CD4-positive, CD25-positive, alpha-beta regulatory T cell (primary cell): Measurements from ENCODE around the gene SLC27A1. TPM values are rescaled to one million over a fixed set of nuclear protein-coding genes. Genes with fewer than 3 reads are reported as not detected.
A peak's percentile ranks its signal among the peaks of the same experiment; 100 is the strongest.
"Not testable (repeated sequence)": the region's sequence is repeated elsewhere in the genome, so short reads cannot be mapped to it uniquely, and the experiment has no call there.

ENCODE experiments used
- ATAC-seq, 2 donors: fragments of 150-1000 bp; cut with Tn5 transposase; one replicate each; pipeline ENCODE4 v1.10.0; 2021; ENCODE audit warnings: low read depth in 2 of 2, moderate number of reproducible peaks in 2 of 2, moderate library complexity in 1 of 2
- DNase-seq, 3 donors: peaks; one replicate each; pipeline versions ENCODE4 v3.0.0 to v3.0.0-alpha.2; 2012 to 2022; ENCODE audit warnings: mixed read lengths in 1 of 3
- H3K27ac ChIP-seq: one replicate; pipeline ENCODE4 v1.7.0; 2013; ENCODE audit warnings: mild to moderate bottlenecking, low read length; ENCODE audit not compliant: insufficient read depth, poor library complexity, severe bottlenecking
- H3K27me3 ChIP-seq: one replicate; pipeline ENCODE4 v1.7.0; 2013; ENCODE audit warnings: low read length; ENCODE audit not compliant: control insufficient read depth, insufficient read depth
- H3K36me3 ChIP-seq: one replicate; pipeline ENCODE4 v1.7.0; 2013; ENCODE audit warnings: mild to moderate bottlenecking, low read length, moderate library complexity; ENCODE audit not compliant: control insufficient read depth, insufficient read depth
- H3K4me1 ChIP-seq: 2 replicates; pipeline ENCODE4 v1.7.0; 2013; ENCODE audit warnings: mild to moderate bottlenecking, low read length; ENCODE audit not compliant: insufficient read depth, control insufficient read depth, poor library complexity, severe bottlenecking
- H3K4me3 ChIP-seq: one replicate; pipeline ENCODE4 v1.7.0; 2013; ENCODE audit warnings: low read depth, mild to moderate bottlenecking, low read length, moderate library complexity
- H3K9me3 ChIP-seq, 2 experiments: 1 replicate in 1 of 2; 2 replicates in 1 of 2; pipeline ENCODE4 v1.7.0; 2013; ENCODE audit warnings: low read length in 2 of 2, mild to moderate bottlenecking in 1 of 2, moderate library complexity in 1 of 2; ENCODE audit not compliant: control insufficient read depth in 2 of 2
- H3K27ac Mint-ChIP-seq, 3 donors: one replicate each; pipeline ENCODE4 v1.8.0; 2020 to 2022; ENCODE audit warnings: mild to moderate bottlenecking in 3 of 3, mixed read lengths in 3 of 3, moderate library complexity in 2 of 3
- H3K27me3 Mint-ChIP-seq: one replicate; pipeline ENCODE4 v1.8.0; 2022; ENCODE audit warnings: mild to moderate bottlenecking, mixed read lengths
- H3K36me3 Mint-ChIP-seq: one replicate; pipeline ENCODE4 v1.8.0; 2020; ENCODE audit warnings: mixed read lengths
- H3K4me1 Mint-ChIP-seq, 4 donors: one replicate each; pipeline ENCODE4 v1.8.0; 2020 to 2022; ENCODE audit warnings: mixed read lengths in 4 of 4, mild to moderate bottlenecking in 1 of 4
- H3K4me3 Mint-ChIP-seq, 4 donors: one replicate each; pipeline ENCODE4 v1.8.0; 2020 to 2022; ENCODE audit warnings: mild to moderate bottlenecking in 4 of 4, mixed read lengths in 4 of 4, moderate library complexity in 3 of 4
- H3K9me3 Mint-ChIP-seq, 7 donors: one replicate each; pipeline ENCODE4 v1.8.0; 2020 to 2022; ENCODE audit warnings: mixed read lengths in 7 of 7, mild to moderate bottlenecking in 3 of 7, moderate library complexity in 2 of 7
- polyA plus RNA-seq, 4 donors: library from polyadenylated mRNA; unstranded; fragments of 300-500 nt; fragmentation: Illumina TruSeq; gene quantifications; one replicate each; pipeline ENCODE4 v1.2.3, GENCODE V29; 2021
- total RNA-seq: library from RNA; stranded (reverse); gene quantifications from one replicate; pipeline ENCODE4 v1.2.3, GENCODE V29; 2022

Gene SLC27A1
- total and polyA plus RNA-seq, 5 donors from 2014 or later, result 3.9 to 5.2 (median 4.2) TPM

DNA sequence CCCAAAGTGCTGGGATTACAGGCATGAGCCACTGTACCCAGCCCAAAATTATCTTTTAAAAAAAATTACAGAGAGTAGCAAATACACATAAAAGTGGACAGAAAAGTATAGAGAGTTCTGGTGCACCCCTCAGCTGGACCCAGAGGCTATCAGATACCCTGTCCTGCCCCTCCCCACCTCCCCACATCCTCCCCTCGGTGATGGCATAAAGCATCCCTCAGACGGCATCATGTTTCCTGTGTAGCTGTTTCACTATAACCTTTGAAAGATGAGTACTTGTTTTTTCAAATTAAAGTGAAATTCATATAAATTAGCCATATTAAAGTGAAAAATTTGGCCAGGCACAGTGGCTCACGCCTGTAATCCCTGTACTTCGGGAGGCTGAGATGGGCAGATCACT lies 20.1 kb downstream of the SLC27A1 start:
- H3K36me3 ChIP-seq, result no peaks in the 10 kb centered on the region
- peaks cover 10 to 33% (median 19%) of the 10 kb centered on the region in 4 donors for H3K4me1 Mint-ChIP-seq
- H3K4me3 Mint-ChIP-seq, result peak overlapping the region in 1 of 4 donors; percentile 38
- H3K27ac ChIP-seq, result no peak overlapping the region
- H3K27me3 ChIP-seq, result no peaks in the 10 kb centered on the region
- H3K4me1 ChIP-seq, result peaks cover 30% of the 10 kb centered on the region
- no peaks in the 10 kb centered on the region for H3K9me3 Mint-ChIP-seq
- peak overlapping the region; percentile 47 to 68 (median 48) for H3K27ac Mint-ChIP-seq
- DNase-seq (peak in 2 of 3 donors; percentile 59 to 73), ATAC-seq (peak; percentile 59 to 69)
- no peaks in the 10 kb centered on the region for H3K27me3 Mint-ChIP-seq
- no peak overlapping the region for H3K4me3 ChIP-seq
- no peaks in the 10 kb centered on the region for H3K36me3 Mint-ChIP-seq
- no peaks in the 10 kb centered on the region for H3K9me3 ChIP-seq

DNA sequence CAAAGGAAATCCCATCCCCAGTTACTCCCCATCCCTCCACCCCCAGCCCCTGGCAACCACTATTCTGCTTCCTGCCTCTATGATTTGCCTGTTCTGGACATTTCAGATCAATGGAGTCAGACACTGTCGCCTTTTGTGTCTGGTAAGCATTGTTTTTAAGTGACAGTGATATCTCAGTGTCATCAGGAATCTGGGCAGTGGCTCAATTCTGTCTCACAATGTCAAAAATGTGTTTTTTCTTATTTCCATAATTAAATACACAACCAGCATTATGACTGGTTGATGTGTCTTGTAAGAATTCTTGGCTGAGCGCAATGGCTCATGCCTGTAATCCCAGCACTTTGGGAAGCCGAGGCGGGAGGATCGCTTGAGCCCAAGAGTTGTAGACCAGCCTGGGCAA lies 21.0 kb downstream of the SLC27A1 start:
- no peaks in the 10 kb centered on the region for H3K36me3 Mint-ChIP-seq
- peaks cover 10 to 39% (median 24%) of the 10 kb centered on the region in 4 donors for H3K4me1 Mint-ChIP-seq
- Histone ChIP-seq H3K27me3 (no peaks in the 10 kb centered on the region), H3K27ac (no peak overlapping the region), H3K9me3 (no peaks in the 10 kb centered on the region), H3K4me1 (peaks cover 34% of the 10 kb centered on the region), H3K4me3 (no peak overlapping the region), H3K36me3 (no peaks in the 10 kb centered on the region)
- ATAC-seq (no peak), DNase-seq (no peak)
- peak overlapping the region in 2 of 3 donors; percentile 36 to 47 for H3K27ac Mint-ChIP-seq
- H3K9me3 Mint-ChIP-seq, result no peaks in the 10 kb centered on the region
- no peaks in the 10 kb centered on the region for H3K27me3 Mint-ChIP-seq
- peak overlapping the region in 1 of 4 donors; percentile 44 for H3K4me3 Mint-ChIP-seq

DNA sequence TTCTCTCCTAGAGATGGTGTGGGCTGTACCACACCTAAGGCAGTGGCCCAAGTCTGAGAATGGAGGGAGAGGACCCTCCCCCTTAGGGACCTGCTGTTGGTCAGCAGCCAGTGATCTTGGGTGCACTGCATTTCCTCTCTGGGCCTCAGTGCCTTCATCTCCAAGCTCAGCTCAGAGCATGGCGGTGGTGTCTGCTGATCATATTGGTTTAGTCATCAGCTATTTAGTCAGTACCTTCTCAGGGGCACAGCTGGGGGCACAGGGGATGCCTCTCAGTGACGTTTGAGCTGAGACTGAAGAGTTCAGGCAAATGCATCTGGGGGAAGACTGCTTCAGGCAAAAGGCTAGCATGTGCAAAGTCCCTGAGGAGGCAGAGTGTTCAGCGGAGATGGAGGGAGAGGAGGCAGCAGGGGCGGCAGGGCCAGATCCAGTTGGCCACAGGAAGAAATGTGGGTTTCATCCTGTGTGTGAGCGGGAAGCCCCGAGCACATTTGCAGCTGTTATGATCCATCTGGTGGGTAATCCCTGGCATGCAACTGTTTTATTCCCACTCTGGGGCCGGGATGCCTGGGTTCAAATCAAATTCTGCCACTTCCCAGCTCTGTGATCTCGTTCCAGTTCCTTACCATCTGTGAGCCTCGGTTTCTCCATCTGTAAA lies 25.4 kb downstream of the SLC27A1 start:
- no peak for DNase-seq
- Histone ChIP-seq H3K9me3 (no peaks in the 10 kb centered on the region), H3K27me3 (no peaks in the 10 kb centered on the region), H3K36me3 (no peaks in the 10 kb centered on the region), H3K27ac (no peak overlapping the region), H3K4me3 (no peak overlapping the region), H3K4me1 (peaks cover 11% of the 10 kb centered on the region)
- peak overlapping the region in 1 of 4 donors; percentile 16 for H3K4me3 Mint-ChIP-seq
- H3K4me1 Mint-ChIP-seq, result peaks cover 0 to 25% (median 9%) of the 10 kb centered on the region in 4 donors
- H3K27ac Mint-ChIP-seq, result peak overlapping the region in 1 of 3 donors; percentile 79
- ATAC-seq, result no peak
- H3K36me3 Mint-ChIP-seq, result no peaks in the 10 kb centered on the region
- no peaks in the 10 kb centered on the region for H3K27me3 Mint-ChIP-seq
- no peaks in the 10 kb centered on the region for H3K9me3 Mint-ChIP-seq

DNA sequence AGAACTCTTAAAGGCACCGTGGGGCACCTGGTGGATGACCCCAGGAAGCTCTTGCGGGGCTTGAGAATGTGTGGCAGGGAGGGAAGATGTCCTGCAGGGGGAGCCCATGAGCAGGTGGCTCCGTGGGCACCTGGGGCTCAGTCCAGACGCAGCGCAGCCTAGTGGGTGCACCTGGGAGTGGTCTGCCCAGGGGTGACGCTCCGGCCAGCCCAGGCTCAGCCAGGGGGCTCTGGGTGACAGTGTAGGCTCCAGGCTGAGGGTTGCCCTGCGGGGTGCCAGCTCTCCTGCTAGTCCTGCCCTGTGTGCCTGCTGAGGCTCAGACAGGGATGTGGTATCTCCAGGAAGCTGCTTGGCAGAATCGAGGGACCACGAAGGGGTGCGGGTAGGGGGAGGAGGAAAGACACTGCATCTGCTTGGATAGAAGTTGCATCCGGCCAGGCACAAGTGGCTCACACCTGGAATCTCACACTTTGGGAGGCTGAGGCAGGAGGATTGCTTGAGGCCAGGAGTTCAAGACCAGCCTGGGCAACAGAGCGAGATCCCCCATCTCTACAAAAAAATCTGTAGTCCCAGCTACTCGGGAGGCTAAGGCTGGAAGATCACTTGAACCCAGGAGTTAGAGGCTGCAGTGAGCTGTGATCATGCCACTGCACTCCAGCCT lies 26.1 kb downstream of the SLC27A1 start:
- no peaks in the 10 kb centered on the region for H3K27me3 Mint-ChIP-seq
- H3K36me3 Mint-ChIP-seq, result no peaks in the 10 kb centered on the region
- no peak overlapping the region for H3K27ac Mint-ChIP-seq
- peak; percentile 95 for ATAC-seq
- H3K4me1 ChIP-seq, result peaks cover 8% of the 10 kb centered on the region
- no peak overlapping the region for H3K27ac ChIP-seq
- H3K4me3 Mint-ChIP-seq, result peak overlapping the region in 1 of 4 donors; percentile 16
- peak; percentile 55 to 88 (median 70) for DNase-seq
- H3K36me3 ChIP-seq, result no peaks in the 10 kb centered on the region
- no peak overlapping the region for H3K4me3 ChIP-seq
- H3K9me3 ChIP-seq, result no peaks in the 10 kb centered on the region
- H3K4me1 Mint-ChIP-seq, result peaks cover 0 to 21% (median 7%) of the 10 kb centered on the region in 4 donors
- no peaks in the 10 kb centered on the region for H3K27me3 ChIP-seq
- H3K9me3 Mint-ChIP-seq, result no peaks in the 10 kb centered on the region

DNA sequence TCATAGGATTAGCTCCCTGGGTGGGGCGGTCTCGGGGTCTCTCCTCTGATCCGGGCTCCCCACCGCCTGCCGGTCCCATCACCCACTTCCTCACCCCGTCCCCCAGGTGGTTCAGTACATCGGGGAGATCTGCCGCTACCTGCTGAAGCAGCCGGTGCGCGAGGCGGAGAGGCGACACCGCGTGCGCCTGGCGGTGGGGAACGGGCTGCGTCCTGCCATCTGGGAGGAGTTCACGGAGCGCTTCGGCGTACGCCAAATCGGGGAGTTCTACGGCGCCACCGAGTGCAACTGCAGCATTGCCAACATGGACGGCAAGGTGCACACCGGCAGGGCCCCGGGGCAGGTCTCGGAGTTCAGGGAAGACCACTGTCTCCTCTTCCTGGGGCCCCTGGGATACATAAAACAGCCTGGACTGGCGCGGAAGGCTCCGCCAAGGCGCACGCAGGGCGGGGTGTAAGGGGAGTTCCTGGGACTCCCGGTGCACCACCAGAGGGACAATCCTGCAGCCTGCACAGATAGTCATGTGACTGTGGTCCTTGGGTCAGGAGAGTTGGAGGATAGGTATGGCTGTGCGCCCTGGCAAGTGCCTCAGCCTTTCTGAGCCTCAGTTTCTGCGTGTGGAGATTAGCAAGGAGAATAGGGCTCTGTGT lies 26.9 kb downstream of the SLC27A1 start:
- H3K9me3 Mint-ChIP-seq, result no peaks in the 10 kb centered on the region
- no peaks in the 10 kb centered on the region for H3K36me3 ChIP-seq
- peak overlapping the region in 1 of 3 donors; percentile 23 for H3K27ac Mint-ChIP-seq
- H3K27ac ChIP-seq, result no peak overlapping the region
- H3K4me1 Mint-ChIP-seq, result peaks cover 0 to 21% (median 7%) of the 10 kb centered on the region in 4 donors
- no peaks in the 10 kb centered on the region for H3K9me3 ChIP-seq
- DNase-seq (no peak), ATAC-seq (no peak)
- no peaks in the 10 kb centered on the region for H3K27me3 Mint-ChIP-seq
- H3K36me3 Mint-ChIP-seq, result no peaks in the 10 kb centered on the region
- H3K27me3 ChIP-seq, result no peaks in the 10 kb centered on the region
- no peak overlapping the region for H3K4me3 ChIP-seq
- no peak overlapping the region for H3K4me3 Mint-ChIP-seq
- H3K4me1 ChIP-seq, result peaks cover 8% of the 10 kb centered on the region

DNA sequence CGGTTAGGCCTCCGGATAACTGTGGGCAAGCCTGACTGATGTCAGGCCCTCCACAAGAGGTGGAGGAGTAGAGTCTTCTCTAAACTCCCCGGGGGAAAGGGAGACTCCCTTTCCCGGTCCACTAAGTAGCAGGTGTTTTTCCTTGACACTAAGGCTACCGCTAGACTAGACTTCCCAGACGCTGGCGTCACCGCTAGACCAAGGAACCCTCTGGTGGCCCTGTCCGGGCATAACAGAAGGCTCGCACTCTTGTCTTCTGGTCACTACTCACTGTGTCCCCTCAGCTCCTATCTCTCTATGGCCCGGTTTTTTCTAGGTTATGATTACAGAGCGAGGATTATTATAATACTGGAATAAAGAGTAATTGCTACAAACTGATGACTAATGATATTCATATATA lies 28.7 kb downstream of the SLC27A1 start:
- ATAC-seq, H3K27me3 Mint-ChIP-seq, H3K36me3 Mint-ChIP-seq, H3K4me3 ChIP-seq, H3K36me3 ChIP-seq, H3K27ac Mint-ChIP-seq, DNase-seq, H3K27me3 ChIP-seq, H3K4me1 ChIP-seq, H3K9me3 ChIP-seq, H3K9me3 Mint-ChIP-seq, H3K27ac ChIP-seq, H3K4me3 Mint-ChIP-seq: not testable (repeated sequence)
- peaks cover 0 to 22% (median 7%) of the 10 kb centered on the region in 4 donors for H3K4me1 Mint-ChIP-seq

DNA sequence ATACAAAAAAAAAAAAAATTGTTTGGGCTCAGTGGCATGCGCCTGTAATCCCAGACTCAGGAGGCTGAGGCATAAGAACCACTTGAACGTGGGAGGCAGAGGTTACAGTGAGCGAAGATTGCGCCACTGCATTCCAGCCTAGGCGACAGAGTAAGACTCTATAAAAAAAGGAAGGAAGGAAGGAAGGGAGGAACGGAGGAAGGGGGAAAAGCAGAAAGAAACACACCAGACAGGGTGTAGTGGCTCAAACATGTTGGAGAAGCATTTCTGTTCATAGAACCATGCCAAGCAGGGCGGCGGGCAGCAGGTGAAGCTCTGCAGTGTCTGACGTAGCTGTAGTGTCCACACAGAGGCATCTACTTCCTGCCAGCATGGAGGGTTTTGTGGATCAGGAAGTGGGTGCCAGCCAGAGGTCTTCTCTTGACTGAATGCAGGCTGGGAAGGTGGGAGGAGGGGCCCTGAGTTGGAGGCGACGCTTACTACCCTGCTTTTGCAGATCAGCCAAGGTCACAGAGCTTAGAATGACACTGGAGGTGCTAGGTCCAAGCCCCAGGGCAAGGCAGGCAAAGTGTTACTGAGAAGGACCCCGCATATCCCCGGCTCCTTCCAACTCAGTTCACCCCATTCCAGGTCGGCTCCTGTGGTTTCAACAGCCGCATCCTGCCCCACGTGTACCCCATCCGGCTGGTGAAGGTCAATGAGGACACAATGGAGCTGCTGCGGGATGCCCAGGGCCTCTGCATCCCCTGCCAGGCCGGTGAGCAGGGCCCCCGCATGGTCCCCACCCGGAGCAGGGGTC lies 29.5 kb downstream of the SLC27A1 start:
- H3K9me3 Mint-ChIP-seq, result no peaks in the 10 kb centered on the region
- ATAC-seq (no peak), DNase-seq (no peak)
- H3K4me1 Mint-ChIP-seq, result peaks cover 0 to 23% (median 7%) of the 10 kb centered on the region in 4 donors
- H3K27me3 ChIP-seq, result no peaks in the 10 kb centered on the region
- H3K27ac Mint-ChIP-seq, result peak overlapping the region; percentile 31 to 56 (median 35)
- H3K4me3 Mint-ChIP-seq, result no peak overlapping the region
- H3K9me3 ChIP-seq, result no peaks in the 10 kb centered on the region
- no peaks in the 10 kb centered on the region for H3K27me3 Mint-ChIP-seq
- peaks cover 5% of the 10 kb centered on the region for H3K36me3 Mint-ChIP-seq
- no peaks in the 10 kb centered on the region for H3K36me3 ChIP-seq
- peaks cover 8% of the 10 kb centered on the region for H3K4me1 ChIP-seq
- no peak overlapping the region for H3K27ac ChIP-seq
- no peak overlapping the region for H3K4me3 ChIP-seq
